Thoracic aorta (tissue), 2 donors: Measurements from ENCODE around the gene NFIC. TPM values are rescaled to one million over a fixed set of nuclear protein-coding genes. Genes with fewer than 3 reads are reported as not detected.

Source experiments
- ATAC-seq: fragments of 150-250 bp; one replicate; pipeline ENCODE4 v1.8.0; 2017; ENCODE audit warnings: low read depth; ENCODE audit not compliant: insufficient number of reproducible peaks, low FRiP score
- DNase-seq: peaks from one replicate; pipeline ENCODE4 v3.0.0-alpha.2; 2020; ENCODE audit warnings: low spot score
- H3K27ac ChIP-seq, 2 donors: fragments of 200-600 bp; sonication (generic); 1 replicate in 1 of 2; 2 replicates in 1 of 2; pipeline ENCODE4 v1.5.1; 2016; ENCODE audit warnings: mild to moderate bottlenecking in 2 of 2, moderate library complexity in 2 of 2
- H3K27me3 ChIP-seq: fragments of 200-600 bp; sonication (generic); replicated peaks from 2 replicates; pipeline ENCODE4 v1.6.0; 2016; ENCODE audit warnings: mild to moderate bottlenecking; ENCODE audit not compliant: insufficient read depth
- H3K36me3 ChIP-seq: fragments of 200-600 bp; sonication (generic); one replicate; pipeline ENCODE4 v1.5.1; 2016
- H3K4me1 ChIP-seq, 2 donors: fragments of 200-600 bp; sonication (generic); 1 replicate in 1 of 2; 2 replicates in 1 of 2; pipeline versions ENCODE4 v1.5.1 to v1.6.0; 2016; ENCODE audit warnings: low read depth in 2 of 2, mild to moderate bottlenecking in 1 of 2; ENCODE audit not compliant: control insufficient read depth in 1 of 2
- H3K4me3 ChIP-seq: fragments of 200-600 bp; sonication (generic); 2 replicates; pipeline ENCODE4 v1.5.1; 2016; ENCODE audit warnings: mild to moderate bottlenecking
- H3K9me3 ChIP-seq: fragments of 200-600 bp; sonication (generic); 2 replicates; pipeline ENCODE4 v1.5.1; 2016
- CTCF ChIP-seq: fragments of 200-600 bp; sonication (generic); IDR thresholded peaks from one replicate; pipeline ENCODE4 v1.5.1; 2019; ENCODE audit warnings: antibody characterized with exemption
- total RNA-seq, 2 donors: library from RNA; depleted of rRNA; stranded (reverse); fragments of >200 nt; gene quantifications; one replicate each; pipeline versions ENCODE4 v1.1.0 to v1.2.3, GENCODE V29; 2016

Gene NFIC
- total RNA-seq, 2 donors from 2014 or later = 178 to 203 TPM

DNA sequence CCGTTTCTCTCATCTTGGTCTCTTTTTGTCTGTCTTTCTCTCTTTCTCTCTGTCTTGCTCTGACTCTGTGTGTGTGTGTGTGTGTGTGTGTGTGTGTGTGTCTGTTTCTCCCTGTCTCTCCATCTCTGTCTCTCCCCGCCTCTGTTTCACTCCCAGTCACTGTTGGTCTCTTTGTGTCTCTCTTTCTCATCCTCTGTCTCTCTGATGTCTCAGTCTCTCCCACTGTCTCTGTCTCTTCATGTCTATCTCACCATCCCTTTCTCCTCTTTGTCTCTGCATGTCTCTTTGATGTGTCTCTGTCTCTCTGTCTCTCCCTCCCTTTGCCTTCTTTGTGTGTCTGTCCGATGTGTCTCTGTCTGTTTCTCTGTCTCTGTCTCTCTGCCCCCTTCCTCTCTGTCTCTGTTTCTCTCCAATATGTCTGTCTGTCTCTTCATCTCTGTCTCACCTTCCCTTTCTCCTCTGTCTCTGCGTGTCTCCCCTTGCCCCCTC, 2.5 kb downstream of the NFIC start:
- H3K27me3 ChIP-seq = no peaks in the 10 kb centered on the region
- H3K27ac ChIP-seq = peak overlapping the region; percentile 94 to 98
- DNase-seq = no peak
- ATAC-seq = no peak
- peak overlapping the region; percentile 99 for H3K4me3 ChIP-seq
- H3K9me3 ChIP-seq = no peaks in the 10 kb centered on the region
- no peak for TF ChIP-seq CTCF
- H3K4me1 ChIP-seq = peaks cover 36 to 79% of the 10 kb centered on the region in 2 donors
- H3K36me3 ChIP-seq = no peaks in the 10 kb centered on the region

- Histone ChIP-seq H3K27ac (peak overlapping the region; percentile 94 to 98), H3K4me1 (peaks cover 41 to 84% of the 10 kb centered on the region in 2 donors), H3K36me3 (no peaks in the 10 kb centered on the region), H3K27me3 (no peaks in the 10 kb centered on the region), H3K9me3 (no peaks in the 10 kb centered on the region), H3K4me3 (peak overlapping the region; percentile 99)
- DNase-seq = no peak
- no peak for TF ChIP-seq CTCF
- ATAC-seq = peak; percentile 25
Observed at GRCh38 chr19:3369337-3370213, 3.2 kb downstream of the NFIC start.

DNA sequence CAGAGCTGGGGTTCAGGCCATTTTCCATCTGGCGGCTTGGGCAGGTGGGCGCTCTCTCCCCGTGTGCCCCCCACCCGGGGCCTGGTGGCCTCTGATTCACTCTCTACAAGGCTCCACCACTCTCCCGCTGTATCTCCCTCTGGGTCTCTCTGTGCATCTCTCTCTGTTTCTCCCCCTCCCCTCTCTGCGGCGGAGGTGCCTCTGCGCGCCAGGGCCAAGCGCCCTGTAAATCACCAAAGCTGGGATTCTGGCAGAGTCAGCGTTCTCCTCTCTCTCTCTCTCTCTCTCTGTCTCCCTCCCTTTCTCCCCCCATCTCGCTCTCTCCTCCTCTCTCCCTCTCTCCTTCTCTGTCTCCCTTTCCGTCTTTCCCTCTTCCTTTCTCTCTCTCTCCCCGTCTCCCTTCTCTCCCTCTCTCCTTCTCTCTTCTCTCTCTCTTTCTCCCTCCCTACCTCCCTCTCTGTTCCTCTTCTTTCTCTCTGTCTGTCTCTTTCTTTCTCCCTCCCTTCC, 3.9 kb downstream of the NFIC start:
- Histone ChIP-seq H3K27ac (peak overlapping the region; percentile 94 to 98), H3K4me1 (peaks cover 41 to 84% of the 10 kb centered on the region in 2 donors), H3K27me3 (no peaks in the 10 kb centered on the region), H3K9me3 (no peaks in the 10 kb centered on the region), H3K4me3 (peak overlapping the region; percentile 99), H3K36me3 (no peaks in the 10 kb centered on the region)
- DNase-seq = no peak
- TF ChIP-seq CTCF = no peak
- no peak for ATAC-seq

- TF ChIP-seq CTCF = no peak
- Histone ChIP-seq H3K36me3 (no peaks in the 10 kb centered on the region), H3K9me3 (no peaks in the 10 kb centered on the region), H3K27me3 (no peaks in the 10 kb centered on the region), H3K4me1 (peaks cover 43 to 84% of the 10 kb centered on the region in 2 donors), H3K27ac (peak overlapping the region; percentile 94 to 98), H3K4me3 (peak overlapping the region; percentile 99)
- DNase-seq (no peak), ATAC-seq (no peak)
Observed at GRCh38 chr19:3370728-3371591, 4.6 kb downstream of the NFIC start.
